Muscle of back (tissue), 11 donors: ENCODE results near the gene KLC1. TPM values are rescaled to one million over a fixed set of nuclear protein-coding genes. Genes with fewer than 3 reads are reported as not detected.
A peak's percentile ranks its signal among the peaks of the same experiment; 100 is the strongest.

Source experiments
- DNase-seq, 3 donors: peaks; one replicate each; pipeline versions ENCODE4 v3.0.0 to v3.0.0-alpha.2; 2013
- polyA plus RNA-seq, 10 donors: library from polyadenylated mRNA; unstranded; fragments of 120-200 nt; gene quantifications; one replicate each; pipeline ENCODE4 v1.2.1, GENCODE V29; 2013; ENCODE audit not compliant: insufficient read length in 10 of 10

KLC1 gene
- polyA plus RNA-seq, 10 donors, result 74.7 to 131 (median 91.9) TPM

DNA sequence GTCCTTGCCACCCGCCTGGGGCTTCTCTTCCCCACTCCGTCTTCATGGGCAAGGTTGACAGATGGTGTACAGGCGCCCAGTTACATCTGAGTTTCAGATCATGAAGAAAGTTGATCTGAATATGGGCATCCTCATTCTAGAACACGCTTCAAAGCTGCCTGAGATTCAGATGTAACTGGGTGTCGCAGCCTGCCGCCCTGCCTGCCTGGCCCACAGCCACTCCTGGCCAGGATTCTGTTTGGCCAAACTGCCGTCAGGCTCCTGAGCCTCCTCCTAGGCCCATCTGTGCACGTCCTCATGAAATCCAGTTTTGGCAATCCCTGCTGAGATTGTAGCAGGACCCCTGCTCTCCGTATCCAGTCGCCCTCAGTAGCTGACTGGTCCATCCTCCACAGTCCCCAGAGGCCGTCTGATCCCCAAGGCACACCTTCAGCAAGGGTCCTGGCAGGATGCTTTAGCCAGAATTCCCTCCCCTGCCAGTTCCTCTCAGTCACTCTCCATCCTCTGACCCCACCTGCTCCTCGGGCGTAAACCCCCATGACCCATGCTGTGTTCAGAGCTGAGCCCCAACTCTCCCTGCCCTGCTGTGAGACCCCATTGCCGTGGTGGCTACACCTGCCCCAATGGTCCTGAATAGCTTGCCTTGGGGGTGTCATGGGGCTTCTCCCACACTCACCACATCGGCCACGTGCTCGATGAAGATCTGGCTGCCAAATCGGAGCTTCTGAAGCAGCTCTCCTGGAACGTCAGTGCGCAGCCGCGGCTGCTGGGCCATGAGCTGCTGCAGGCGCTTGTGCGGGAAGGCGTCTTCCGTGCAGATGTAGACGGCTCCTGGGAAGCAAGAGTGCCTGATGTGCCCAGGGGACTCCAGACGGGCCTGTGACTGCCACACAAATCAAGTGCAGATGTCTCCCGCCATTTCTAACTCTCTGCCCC, 73.8 kb downstream of the KLC1 start:
- DNase-seq, result peak in 1 of 3 donors; percentile 43

DNA sequence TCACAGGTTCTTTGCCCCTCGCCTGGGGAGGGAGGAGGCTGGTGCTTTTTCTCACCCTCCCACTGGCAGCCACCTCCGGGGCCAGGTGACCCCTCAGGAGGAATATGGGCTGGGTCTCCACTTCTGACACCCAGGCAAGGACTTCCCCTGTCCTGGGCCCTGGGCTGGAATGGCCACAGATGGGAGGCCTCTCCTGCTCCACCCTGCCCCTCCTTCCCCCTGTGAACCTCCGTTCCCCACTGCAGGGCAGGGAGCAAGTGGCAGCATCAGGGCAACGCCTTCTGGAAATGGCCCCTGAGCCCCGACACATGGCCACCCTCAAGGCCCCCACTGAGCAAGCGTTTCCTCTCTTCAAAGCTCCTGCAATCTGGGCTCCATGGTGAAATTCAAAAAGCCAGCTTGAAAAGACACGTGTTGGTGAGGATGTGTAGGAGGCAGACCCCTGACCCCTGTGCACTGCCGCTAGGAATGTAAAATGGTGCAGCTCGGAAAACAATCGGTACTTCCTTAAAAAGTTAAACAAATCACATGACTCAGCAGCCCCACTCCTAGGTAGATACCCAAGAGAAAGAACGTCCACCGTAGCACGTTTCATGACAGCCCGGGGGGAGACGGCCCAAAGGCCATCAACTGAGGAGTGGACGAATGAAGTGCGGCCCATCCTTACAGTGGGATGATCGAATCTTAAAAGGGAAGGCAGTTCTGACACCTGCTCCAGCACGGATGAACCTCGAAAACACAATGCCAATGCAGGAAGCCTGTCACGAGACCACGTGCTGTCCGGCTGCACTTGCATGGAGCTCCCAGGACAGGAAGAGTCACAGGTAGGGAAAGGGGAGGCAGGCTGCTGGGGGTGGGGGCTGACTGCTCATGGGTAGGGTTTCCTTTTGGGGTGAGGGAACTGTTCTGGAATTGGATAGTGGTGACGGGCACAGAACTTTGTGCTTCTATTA, 74.7 kb downstream of the KLC1 start:
- DNase-seq, result no peak

DNA sequence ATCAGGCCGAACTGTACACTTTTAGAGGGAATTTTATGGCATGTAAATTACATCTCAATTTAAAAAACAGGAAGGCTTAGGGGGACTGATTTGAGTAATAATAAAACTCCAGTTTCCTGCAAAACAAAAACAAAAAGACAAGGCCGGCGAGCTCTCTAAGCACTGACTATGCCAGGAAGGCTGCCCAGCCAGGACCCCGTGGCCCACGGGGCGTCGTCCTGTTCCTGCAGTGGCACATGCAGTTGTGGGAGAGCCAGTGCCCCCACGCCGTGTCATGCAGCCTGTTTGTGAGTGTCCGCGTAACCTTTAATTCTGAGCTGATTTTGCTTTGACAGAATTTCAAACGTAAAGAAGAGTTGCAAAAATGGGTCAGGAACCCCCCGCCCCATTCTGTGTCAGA, 75.7 kb downstream of the KLC1 start:
- no peak for DNase-seq

DNA sequence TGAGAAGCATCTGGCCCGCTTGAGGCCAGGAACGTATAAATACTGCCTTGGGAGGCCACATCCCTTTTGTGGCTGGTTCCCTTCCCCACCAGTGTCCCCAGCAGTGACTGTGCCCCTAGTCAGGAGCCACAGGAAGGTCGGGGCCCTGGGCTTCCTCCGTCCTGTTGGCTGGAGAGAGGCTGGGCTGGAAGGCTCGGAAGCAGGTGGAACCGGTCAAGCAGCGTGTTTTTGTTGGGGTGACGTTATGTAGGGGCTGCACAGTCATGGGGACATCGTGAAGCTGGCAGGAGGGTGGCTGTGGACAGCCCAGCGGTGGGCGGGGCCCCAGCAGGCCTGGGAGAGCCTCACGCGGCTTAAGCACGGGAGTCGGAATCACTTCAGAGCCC, 76.1 kb downstream of the KLC1 start:
- DNase-seq, result peak in 1 of 3 donors; percentile 39

DNA sequence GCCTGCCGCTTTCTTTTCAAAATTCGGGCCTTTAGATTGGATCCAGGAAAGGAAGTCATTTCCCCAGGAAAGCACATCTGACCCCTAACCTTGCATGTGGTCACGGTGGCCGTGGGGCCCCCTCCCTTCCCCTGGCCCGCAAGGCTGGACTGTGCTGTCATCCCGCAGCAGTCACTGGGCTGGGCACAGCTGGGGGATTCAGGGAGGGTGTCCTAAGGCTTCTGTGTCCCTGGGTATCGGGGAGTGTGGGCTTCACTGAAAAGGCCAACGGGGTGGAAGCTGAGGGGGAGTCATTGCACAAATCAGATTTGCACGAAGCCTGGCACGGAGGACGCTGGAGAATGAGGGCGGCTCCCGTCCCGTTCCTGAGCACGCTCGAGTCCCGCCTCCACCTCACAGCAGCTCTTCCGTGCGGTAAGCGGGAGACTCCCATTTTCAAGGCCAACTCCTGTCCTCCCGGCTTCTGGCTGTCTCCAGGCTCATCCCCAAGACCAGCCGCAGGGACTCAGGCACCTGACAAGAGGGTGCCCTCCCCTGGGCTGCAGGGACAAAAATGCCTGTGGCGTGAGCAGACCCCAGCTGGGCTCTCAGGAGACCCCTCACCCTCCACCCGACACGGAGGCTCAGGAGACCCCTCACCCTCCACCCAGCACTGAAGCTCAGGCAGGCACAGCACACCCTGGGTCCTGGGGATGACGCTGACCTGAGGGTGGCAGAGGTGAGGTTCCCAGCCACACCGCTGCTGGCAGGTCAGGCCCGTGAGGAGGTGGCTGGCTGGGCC, 76.7 kb downstream of the KLC1 start:
- DNase-seq, result no peak

DNA sequence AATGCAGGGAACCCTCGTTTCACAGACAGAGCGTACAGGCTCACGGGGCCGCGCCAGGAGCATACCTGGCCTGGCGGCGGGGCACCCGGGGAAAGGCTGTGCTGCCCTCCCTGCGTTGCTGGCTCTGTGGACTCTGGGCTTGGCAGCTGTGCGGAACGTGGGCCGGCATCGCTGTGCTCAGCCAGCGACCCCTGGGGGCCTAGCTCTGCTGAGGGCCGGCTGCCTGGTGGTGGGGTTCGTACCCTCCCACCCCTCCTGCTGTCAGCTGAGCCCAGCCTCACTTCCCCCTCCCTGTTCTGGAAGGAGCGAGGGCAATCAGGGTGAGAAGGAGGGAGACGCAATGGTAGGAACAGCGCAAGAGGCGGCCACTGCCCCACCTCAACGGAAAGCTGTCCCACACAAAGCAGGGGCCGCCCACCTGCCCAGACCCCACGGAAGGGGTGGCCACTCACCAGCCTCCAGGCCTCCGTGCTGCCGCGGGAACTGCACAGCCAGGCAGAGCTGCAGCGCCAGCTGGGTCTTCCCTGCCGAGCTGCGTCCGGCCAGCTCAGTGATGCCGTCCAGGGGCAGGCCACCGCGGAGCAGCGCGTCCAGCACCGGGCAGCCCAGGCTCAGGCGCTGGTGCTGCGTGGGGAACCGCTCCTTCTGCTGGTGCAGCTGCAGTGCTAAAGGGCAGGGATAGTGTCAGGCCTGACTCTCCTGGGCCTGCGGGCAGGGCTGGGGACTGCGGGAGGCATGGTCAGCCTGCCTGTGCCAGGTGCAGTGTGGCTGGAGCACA, 77.7 kb downstream of the KLC1 start:
- DNase-seq, result no peak

DNA sequence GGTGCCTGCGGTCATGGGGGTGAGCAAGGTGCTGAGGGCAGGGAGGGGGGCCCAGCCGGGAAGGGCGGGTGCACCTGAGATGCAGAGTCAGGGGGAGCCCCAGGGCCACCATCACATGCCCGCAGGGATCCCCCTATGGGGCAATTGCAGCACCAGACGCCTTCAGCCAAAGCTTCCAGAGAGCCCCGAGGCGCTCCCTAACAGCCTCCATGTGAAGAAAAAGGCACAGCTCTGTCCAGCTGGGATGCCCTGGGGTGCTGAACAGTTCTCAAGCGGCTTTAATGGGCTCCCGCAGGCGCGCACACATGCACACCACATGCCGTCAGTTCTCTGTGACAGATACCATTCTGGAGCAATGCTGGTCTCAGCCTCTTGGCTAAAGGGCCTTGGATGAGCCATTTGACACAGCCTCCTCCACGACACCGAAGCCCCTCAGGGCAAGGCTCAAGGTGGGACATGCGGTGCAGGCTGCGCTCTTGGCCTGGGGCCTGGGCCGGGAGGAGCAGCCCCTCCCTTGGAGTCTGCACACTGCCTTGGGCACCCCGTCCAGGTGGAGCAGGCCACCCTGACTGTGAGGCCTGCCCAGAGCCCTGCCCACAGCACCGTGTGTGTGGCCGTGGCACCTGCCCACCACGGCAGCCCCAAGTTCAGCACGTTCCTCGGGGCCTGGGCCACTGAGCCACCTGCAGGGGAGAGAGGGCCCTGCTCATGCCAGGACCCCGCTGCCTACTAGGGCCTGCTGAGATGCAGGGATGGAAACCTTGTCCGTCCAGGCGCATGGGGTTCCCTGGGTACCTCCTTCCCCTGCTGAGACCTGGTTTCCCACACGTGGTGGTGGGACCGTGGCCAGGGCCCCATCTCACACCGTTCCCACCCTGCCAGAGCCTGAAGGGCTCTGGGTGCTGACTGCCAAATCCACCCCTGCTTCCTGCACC, 78.6 kb downstream of the KLC1 start:
- DNase-seq, result no peak

DNA sequence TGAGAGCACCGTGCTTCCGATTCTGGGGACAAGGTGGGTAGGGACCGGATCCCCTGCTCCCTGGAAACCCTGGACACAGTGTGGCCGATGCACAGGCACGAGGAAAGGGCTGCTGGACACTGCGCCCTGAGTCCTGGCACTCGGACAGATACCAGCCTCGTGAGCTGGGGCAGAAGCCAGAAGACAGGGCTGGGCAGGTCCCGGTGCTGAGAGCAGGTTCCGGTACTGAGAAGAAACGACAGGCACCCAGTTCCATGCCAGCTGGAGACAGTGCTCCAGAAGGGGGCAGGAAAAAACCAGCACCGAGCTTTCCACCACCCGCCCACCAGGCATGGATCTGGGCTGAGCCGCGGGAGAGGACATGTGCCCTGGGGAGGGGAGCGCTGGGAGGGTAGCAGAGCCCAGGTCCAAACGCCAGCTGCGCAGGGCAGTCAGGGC, 79.8 kb downstream of the KLC1 start:
- no peak for DNase-seq

DNA sequence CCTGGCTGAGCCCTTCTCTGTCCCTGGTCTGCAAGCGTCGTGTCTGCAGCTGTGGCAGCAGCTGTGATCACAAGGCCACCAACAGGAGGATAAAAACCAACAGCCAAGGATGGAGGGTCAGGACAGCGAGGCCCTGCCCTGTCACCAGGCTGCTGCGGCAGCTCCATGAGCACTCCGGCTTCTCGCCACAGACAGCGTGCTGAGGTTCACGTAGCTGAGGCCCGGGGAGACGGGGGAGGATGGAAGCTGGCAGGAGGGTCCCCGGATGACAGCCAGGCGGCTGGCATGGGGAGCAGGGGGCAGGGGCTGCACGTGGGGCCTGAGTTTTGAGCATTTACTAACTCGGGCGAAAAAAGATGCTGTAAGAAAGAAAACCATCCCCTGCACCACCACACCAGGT, 80.8 kb downstream of the KLC1 start:
- no peak for DNase-seq

DNA sequence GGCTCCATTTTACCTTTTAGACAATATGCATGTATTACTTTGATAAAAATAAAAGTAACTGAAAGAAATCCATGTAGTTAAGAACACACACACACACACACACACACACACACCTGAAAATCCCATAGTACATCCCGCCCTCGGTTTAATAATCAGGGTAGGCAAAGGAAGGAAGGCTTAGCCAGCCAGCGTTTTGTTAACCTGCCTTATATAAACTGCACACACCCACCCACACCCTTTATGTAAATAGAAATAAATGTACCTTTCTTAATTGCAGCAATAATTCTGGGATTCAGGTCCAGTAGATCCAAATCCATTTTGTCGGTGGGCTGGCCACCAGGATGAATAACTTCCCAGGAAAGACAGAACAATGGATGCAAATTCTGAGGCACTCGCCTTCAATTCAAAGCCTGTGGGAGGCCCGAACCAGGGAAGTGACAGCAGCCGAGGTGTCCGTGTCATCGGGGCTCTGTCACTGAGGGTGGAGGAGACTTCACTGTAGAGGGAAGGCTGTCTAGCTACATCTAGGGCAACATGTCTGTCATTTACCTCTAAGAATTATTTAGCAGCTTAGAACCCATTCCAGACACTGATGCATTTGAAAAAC, 81.9 kb downstream of the KLC1 start:
- DNase-seq, result no peak

DNA sequence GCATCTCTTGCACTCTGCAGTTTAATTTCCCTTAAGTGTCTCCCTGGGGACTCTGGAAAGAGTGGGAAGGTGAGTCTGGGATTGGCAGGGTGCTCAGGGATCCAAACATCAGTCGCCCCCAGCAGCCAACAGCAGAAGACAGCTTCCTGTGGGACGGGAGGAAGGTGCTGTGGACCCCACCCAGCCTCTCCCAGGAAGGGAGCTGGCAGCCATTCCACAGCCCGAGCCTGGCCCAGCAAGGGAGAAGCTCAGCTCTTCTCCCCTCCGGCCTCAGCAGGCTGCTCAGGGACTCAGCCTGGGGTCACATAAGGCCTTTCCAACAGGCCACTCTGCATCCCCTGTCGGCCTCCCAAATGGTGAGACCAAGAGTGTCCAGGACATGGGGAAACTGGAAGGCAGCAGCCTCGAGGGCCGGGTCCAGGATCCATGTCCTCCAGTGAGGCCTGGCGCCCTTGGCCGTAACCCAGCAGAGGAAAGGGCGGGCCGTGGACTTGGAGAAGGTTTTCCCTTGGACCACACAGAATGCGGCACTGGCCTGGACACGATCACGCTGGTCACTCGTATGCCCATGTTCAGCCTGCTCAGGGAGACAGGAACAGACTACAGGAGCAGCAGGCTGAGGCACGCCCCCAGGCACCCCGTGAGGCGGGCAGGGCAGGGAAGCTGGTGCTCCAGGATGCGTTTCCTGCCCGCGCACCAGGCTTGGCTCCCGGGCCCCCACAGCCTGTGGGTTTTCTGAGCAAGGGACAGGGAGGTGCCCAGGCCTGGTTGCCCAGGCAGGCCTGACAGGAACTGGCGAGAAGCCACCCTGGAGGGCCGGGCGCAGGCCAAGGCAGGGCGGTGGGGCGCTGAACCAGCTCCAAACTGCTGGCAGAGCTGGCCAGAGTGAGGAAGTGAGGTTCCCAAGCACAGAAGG, 82.8 kb downstream of the KLC1 start:
- DNase-seq, result no peak

DNA sequence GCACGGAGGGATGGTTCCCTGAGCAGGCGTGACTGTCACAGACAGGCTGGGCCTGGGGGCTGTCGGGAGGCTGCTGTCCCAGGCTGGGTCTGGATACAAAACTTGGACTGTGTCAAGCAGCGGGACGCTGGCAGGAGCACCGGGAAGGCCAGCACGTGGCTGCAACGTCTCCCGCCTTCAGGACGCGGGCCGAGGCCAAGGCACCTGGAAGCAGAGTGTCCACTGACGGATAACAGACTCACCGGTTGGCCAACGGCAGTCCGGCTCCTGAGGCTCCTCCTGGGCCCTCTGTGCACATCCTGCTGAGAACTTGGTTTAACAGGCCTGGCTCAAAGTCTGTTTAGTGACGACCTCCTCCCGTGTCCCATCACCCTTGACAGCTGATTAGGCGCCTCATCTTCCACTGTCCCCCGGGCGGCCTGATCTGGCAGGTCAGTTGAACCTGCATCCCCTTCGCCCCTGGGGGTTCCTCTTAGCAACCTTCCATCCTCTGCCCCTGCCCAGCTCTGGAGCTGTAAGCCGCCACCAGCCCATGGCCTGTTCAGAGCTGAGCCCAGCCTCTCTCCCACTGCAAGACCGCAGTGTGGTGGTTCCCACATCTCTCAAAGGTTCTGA, 83.7 kb downstream of the KLC1 start:
- no peak for DNase-seq

DNA sequence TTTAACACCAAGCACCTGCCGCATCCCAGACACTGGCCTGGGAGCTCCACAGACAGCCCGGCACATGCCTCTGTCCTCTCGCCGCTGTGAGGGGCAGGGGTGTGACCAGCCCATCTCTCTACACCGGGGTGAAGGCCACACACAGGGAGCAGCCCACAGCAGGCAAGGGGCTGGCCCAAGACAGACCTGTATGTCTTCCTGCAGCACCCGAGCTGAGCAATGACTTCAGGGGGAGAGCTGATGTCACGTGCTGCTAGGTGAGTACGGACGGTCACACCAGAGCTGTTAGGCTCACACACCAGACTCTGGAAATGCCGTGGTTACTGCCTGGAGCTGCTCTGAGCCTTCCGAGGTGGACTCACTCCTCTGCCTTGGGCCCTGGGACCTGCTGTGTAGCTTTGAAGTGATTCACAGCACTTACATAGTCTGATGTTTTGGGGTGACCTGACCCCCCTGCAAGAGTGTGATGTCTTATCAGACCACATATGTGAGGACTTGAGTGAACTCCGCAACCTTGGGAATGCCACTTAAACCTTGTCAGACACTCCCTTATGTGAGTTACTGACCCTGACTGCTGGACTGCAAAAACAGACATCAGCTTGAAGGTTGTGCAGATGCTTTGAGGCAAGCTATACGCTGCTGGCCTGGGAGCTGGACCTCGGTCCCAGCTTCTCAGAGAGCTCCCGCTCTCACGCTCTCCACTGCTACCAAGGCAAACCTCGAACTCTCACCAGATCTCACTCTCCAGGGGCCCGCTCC, 84.5 kb downstream of the KLC1 start:
- no peak for DNase-seq

DNA sequence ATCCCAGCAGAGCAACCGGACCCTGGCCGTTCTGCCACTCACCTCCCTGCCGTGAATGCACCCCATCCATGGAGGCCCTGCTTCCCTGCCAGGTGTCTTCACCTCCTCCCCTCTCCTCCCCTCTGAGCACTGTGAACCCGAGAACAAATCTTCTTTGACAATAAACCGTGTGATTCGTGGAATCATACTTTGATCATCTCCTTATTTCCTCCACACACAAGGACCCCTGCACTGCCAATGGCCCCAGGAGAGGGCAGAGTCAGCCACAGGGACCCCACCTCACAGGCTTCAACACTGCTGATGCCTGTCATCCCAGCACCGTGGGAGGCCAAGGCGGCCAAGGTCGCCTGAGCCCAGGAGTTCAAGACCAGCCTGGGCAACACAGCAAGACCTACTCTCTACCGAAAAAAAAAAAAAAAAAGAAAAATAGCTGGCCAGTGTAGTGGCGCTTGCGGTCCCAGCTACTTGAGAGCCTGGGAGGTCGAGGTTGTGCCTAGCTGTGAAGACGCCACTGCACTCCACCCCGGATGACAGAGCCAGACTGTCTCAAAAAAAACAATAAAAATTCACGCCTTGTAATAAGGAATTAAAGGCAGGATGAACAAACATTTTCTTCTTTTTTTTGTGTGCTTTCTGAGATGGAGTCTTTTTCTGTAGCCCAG, 85.2 kb downstream of the KLC1 start:
- DNase-seq, result no peak

DNA sequence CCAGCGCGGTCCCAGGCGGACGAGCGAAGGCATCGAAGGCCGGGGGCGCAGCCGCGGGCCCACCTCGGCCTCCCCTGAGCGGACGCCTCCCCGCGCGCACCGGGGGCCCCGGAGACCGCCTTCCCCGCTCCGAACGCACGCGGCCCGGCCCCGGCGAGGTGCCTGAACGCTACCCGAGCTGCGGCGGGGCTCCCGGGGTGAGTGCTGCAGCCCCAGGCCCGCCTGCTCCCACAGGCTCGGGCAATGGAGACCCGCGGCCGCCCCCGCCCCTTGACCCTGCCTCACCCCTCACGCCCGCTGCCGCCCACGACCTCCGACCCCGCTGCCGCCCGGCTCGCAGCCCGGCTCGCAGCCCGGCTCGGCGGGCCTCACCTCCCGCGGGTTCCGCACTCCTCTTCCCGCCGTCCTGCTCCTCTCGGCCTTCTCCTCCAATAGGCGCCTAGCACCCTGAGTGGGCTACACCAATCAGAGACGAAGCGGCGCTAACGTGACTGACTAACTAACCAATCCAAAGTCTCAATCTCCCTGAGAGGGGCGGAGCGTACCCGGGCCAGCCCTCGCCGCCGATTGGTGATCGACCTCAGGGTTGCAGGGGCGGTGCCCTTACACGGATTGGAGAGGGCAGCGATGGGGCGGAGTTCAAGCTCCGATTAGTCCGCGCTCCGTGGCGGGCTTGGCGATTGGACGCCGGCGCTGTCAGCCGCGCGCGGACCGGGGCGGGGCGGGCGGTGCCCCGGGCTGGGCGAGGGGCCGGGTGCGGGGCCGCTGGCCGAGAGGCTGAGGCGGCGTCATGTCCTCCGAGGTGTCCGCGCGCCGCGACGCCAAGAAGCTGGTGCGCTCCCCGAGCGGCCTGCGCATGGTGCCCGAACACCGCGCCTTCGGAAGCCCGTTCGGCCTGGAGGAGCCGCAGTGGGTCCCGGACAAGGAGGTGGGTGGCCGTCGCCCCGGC, 86.3 kb downstream of the KLC1 start, which contains the start of the genes XRCC3 and ZFYVE21:
TSS of gene XRCC3 (minus strand) at position 400 of the 949 bp plus-strand sequence. CDS start 4,364 bp downstream, outside the sequence.
TSS of gene ZFYVE21 (plus strand) at position 759 of the 949 bp plus-strand sequence. CDS start at position 791, 32 bp downstream.
- DNase-seq, result peak; percentile 99 to 100 (median 100)
